GM19468 (cell line): ENCODE measurements around the gene PRKN.

Experiments
- ATAC-seq: cut with Tn5 transposase; IDR thresholded peaks from one replicate; pipeline ENCODE4 v1.9.1; 2021; ENCODE audit warnings: mild to moderate bottlenecking, moderate library complexity, moderate number of reproducible peaks; ENCODE audit not compliant: unreplicated experiment; ENCODE audit errors: extremely low read depth

PRKN gene

DNA sequence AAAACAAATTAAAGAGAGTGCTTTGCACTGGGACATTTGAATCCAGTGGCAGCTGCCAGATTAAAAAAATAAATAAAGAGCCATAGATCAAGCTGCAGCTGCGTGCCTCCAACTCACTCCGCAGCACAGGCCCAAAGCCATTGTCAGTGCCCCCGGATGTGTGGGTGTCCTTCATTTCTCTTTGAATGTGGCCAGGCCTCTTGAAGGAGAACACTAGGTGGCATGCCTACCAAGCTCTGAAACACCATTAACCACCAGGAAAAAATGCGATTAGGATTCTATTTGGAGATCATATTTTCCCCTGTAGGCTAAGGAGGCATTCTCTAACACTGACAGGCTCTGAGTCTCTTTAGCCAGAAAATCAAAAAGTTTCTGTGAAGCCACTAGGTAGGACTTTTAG lies 549.8 kb downstream of the PRKN start:
- ATAC-seq, result no peak

DNA sequence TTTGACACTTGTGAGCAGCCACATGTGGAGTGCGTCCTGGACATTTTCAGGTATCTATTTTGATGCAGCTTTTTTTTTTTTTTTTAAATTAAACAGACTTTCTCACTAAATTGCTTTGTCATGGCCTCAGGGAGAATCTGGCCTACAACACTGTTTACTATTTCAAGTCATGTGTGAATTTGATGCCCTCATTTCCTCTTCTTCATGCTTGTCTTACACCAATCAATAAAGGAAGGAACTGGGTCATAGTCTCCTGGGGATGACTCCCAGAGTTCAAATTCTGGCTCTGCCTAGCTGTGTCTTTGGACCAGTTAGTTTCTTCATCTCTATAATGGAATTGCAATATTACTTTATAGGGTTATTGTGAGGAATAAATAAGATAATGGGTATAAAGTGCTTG lies 554.1 kb downstream of the PRKN start:
- no peak for ATAC-seq

DNA sequence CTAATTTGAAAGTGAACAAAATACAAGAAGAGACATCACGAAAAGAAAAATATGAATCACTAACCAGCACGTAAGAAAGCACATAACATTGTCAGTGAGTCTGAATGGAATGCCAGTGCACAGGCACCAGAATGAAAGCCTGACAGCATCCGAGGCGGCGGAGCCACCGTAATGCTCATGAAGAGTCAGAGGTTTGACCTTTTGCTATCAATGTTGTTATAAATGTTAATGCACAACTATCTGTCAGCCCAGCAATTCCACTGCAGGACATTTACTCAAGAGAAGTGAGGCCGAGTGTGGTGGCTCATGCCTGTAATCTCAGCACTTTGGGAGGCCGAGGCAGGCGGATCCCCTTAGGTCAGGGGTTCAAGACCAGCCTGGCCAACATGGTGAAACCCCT lies 562.1 kb downstream of the PRKN start:
- no peak for ATAC-seq

DNA sequence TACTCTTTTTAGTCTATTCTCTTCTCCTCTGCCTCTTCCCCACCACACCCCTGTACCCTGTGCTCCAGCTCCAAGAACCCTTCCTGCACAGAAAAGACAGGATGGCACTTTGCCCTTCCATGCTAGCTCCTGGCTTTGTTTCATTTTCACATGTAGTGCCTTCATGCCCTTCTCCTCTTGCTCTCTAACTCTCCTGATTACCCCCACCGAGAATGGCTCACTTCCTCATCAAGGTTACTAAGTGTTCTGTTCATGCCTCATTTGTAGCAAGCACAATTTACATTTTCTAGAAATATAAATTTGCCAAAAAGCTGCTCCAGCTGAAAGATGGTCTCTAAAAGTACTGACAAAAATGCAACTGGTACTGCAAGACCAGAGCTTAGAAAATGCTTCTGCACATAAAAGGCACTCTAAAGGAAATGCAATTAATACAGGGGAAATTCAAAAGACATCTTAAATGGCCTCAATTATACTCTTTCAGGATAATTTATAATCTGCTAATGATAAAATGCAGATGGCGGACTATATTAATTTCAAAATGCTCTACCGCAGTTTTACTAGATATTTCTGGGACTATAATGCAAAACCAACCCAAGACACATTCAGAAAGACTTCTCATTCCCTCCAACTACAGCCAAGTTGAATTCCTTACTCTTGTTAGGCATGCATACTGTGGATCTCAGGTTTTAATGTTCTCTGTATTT lies 570.2 kb downstream of the PRKN start:
- ATAC-seq, result peak; percentile 56

DNA sequence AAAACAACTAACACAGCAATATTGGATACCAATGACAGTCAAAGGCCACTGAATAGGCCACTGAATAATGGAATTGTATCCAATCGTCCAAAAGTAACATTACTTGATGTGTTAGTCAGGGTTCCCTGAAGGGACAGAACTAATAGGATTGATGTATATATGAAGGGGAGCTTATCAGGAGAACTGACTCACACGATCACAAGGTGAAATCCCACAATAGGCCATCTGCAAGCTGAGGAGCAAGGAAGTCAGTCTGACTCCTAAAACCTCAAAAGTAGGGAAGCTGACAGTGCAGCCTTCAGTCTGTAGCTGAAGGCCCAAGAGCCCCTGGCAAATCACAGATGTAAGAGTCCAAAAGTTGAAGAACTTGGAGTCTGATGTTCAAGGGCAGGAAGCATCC lies 571.4 kb downstream of the PRKN start:
- ATAC-seq, result no peak

DNA sequence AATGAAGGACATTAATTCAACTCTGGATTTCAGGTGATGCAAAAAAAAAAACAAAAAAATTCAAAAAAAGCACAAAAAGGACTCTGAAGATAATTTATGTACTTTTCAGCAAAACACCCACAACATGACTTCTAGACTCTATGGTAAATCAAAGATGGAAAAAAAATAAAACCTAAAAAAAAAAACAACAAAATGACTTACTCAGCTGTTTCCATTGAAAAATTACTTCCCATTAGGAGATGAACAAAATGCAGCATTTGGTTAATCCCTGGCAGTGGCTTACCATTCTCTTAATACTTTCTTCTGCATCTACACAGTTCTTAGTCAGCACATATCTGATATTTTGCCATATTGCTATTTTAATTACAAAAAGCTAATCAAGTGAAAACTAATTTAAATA lies 572.6 kb downstream of the PRKN start:
- ATAC-seq, result no peak

DNA sequence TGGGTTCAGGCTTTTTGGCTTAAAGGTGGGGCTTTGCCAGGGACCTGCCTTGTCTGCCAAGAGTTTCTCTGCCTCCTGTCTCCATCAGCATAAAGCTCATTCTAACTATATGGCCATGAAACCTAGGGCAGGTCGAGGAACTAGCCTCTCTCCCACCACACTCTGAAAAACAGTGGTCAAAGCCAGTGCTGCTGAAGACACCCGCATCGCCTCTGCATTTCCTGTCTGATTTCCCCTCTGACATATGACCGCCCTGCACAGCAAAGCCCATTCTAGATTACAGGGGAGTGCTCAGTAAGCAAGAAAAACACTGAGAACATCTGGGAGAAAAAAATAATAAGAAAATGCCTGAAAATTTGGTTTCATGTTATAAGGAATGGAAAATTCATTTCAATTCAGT lies 573.6 kb downstream of the PRKN start:
- no peak for ATAC-seq

DNA sequence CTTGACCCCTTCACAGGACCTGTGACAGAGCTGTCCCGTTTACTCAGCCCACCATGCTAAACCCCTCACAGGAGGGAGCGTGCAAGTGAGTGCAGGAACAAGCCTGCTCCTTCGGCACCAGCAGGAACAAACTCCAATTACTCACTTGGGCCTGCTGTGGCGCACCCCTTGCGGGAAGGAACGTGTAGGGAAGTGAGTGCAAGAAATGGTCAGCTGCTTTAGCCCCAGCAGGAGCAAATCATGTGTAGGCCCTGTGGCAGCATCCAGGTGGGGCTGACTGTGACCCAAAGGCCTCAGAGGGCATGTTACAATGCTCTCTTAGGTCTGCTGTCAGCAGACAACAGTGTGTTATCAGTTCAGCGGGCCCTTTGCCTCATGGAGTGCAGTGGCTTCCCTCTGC lies 574.4 kb downstream of the PRKN start:
- ATAC-seq, result no peak

DNA sequence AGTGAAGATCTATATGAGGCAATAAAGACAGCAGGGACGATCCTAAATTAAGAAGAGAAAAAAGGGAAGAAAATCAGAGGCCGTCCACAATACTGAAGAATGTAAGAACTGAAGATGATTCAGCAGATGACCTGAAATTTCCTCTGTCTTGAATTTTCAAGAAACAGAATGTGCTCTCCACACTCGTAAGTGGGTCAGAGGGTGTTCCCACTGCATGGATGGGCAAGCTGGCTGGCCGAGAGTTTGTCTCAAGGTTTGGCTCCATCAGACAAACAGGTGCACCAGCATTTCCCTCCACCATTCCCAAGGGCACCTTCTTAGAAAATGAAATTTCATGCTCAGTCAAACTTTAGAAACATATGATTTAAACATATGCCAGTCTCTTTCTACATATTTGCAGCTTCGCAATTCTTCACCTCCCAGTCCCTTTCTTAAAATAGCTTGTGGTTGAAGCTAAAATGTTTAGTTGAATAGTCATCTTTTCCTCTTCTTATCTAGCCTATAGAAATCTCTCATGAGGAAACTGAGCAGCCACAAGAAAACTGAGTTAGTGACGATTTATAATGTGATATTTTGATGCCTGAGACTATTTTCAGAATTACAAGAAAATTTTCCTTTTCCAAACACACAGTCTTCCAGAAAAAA lies 576.4 kb downstream of the PRKN start:
- no peak for ATAC-seq

DNA sequence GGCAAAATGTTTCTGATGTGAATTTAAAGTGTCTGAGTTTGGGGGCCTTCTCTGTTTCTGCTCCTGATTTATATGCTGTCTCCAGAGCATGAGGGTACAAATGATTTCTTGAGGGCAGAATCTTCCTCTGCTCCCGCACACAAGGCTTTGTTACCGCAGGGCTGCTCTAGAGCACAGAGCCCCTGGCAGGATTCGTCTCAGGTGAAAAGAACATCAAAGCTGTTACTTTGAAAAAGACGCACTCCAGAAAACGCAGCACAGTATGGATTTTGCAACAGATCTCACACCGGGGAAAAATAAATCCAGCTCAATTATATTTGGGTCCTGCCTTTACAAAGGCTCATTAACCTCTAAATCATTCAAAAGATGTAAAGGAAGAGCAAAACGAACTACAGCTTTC lies 577.3 kb downstream of the PRKN start:
- ATAC-seq, result no peak

DNA sequence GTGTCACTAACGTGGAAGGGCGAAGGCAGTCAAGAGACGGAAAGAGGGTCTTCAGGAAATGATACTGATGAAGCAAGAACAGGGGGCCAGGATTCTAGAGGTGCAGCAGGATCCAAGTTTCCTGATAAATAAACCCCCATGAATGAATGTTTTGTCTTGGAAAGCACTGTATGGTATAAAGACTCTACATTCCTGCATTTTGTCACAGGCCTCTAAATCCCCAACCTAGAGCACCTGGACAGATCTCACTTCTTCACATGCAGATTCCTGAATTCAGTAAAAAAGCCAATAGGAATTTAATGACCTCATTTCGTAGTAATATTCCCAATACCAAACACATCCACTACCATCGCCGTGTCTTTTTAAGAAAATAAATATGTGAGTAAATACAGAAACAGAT lies 577.8 kb downstream of the PRKN start:
- no peak for ATAC-seq

DNA sequence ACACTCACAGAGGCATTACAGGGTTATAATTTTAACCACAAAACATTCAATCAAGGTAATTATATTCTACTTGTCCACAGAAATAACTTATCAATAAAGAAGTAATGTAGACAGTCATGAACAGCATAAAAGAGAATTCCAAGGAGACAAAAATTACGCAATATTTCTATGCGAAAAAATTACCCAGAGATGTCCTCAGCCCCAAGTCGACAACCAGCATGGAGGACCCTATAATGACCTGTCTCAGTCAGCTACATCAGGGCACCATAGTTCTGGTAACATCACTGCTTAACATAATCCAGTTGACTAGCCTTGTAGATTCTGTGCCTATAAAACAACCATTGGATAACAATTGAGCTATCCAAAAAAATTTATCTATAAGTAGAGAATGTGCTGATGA lies 579.8 kb downstream of the PRKN start:
- ATAC-seq, result no peak

DNA sequence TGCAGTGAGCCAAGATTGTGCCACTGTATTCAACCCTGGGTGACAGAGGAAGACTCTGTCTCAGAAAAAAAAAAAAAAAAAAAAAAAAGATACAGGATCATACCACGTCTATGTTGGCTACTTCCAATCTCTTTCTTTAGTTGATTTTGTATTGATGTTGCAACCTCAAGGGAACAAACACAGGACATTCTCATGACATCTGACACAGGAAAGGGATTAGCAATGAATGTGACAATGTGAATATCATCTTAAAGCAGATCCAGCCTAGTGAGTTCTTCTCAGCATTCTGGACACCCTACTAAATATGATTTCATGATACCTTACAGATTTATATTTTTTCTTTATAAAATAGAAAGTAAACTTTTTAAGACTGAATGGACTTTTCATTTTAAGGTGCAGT lies 580.3 kb downstream of the PRKN start:
- ATAC-seq, result no peak

DNA sequence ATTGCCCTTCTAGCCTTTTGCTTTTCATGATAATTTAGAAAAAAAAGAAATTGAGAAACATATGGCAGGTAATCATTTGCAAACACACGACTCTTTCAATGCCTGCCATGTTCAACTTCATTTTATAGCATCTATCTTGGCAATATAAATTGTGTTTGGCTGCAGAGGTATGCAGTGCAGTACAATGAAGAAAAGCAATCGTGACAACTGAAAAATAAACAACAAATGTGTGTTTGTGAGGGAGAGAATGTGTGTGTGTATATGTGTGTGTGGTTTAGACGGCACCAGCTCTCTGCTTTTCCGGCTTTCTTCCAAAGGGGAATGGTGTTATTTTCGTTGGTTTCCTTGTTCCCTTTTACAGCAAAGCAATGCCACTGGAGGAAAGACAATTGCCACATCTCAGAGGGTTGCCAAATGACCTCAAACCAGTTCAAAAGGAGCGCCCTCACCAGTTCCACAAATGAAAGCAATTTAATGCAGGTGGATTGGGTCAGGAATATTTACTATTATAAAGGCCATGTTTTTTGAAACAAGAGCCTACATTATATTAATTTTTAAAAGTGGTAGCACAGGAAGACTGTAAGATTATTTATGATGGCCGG lies 587.2 kb downstream of the PRKN start:
- ATAC-seq, result no peak

DNA sequence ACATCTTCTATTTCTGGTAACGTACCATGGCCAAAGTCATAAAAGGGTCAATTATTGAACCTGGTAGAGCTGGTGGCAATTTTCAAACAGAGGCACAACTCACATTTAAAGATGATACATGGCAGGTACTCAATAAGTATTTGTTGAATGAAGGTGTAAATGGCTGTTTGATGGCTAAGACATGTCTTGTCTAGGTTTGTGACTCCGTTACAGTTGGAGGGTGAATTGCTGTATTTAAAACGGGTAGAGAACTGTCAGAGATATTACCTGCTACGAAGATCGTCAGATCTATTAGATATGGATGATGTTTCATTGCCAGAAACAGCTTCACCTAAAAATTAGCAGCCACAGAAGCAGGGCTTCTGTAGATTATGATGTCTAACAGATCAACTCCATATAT lies 601.9 kb downstream of the PRKN start:
- ATAC-seq, result no peak

DNA sequence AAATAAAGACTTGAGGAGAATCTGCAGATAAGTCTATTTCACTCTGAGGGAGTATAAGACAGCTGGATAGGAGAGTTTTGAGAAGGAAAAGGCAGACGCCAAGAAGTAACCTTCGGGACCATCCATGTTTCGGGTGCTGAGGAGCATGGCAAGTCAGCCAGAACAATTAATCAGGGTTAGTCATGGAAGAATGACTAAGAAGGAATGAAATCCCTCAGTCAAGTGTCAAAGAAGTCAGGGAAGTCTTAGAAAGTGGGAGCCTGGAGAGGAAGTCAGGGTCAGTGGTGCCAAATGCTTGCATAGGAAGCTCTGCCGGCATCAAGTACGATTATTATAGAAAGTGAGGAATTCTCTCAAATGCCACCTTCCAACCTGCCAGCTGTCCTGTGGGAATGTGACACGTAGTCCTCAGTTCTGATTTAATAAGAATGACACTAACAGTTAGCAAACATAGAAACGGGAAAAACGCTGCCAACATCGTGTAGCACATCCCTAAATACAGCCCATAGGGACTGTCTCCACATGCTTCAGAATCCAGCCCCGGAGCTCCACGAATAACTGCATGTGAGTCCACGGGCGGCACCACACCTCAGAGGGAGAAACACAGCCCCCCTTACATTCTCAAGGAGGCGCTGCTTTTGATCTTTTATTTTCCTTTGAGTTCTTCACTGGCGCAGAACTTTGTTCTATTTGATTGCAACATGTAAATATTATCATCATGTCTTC lies 602.7 kb downstream of the PRKN start:
- ATAC-seq, result no peak

DNA sequence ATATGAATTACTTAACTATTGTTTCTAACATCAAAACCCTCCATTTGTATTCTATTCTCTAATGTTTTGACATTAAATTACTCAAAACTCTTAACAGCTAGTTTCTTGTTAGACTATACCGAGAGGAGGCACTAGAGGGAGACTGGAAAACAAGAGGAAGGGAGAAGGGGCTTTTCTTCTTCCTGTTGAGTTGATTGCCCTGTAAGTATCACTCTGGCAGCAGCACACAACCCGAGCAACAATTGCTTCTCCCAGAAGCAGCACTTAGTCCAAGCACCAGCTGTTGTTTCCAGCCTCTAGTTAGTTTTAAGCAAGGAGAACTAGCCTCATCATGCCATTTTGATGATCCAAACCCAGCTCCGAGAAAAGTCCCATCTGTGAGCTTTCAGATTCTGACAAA lies 603.8 kb downstream of the PRKN start:
- ATAC-seq, result no peak

DNA sequence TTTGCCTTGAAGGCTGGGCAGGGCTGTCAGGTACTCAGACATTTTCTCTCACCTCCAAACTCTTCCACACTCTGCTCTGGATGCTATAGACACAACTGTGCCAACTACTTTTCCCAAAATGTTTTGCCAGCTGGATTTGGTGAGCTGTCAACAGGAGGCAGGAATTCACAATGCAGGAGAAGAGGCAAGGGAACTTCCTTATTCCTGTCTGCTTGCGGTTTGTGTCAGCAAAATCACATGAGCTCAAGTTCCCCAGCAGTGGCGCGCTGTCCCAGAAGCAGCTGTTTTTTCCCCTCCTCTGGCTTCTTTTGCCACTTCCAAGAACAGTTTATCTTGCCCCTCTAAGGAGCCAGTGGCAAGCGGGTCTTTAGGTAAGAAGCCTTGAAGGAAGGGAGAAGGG lies 608.2 kb downstream of the PRKN start:
- ATAC-seq, result no peak

DNA sequence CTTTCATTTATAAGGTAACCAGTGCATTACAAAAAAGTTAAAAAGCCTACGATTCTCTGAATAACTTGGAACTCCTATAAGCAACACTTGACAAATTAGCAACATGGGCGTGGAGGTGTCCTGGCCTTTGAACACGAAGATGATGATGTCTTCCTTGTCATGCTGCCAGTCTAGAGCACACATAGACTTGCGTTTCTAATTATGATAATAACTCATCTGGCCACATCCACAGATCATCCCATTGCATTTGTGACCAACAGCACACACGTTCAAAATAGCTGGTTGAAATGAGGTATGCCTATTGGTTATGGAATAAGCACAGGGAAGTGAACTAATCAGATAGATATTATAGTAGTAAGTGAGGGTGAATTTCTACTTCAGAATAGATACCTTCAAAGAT lies 608.9 kb downstream of the PRKN start:
- no peak for ATAC-seq

DNA sequence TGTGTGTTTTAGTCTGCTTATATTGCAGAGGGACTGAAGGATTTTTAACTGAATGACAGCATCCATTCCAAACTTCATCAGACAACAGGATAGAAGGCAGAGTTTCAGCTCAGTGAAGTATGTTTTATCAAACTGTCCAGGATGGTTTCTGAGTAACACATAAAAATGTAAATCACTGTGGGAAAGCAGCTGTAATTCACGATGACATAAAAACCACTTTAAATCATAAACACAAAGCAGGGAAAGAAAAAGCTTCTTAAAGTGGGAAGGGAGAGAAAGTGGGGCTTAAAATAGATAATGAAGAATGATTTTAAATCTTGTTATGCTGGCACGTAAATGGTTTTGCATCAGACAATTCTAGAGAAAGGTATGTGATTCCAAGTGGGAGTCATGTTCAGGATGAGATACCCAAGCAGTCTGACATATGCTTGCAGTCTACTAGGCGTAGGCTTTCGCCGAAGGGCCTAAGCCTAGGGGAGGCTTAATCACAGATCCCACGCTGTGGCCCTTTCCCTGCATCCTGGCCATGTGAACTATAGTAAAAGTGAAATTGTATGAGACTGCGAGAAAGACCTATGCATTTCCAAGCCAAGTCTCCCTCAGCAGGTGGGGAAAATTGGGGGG lies 610.6 kb downstream of the PRKN start:
- no peak for ATAC-seq
